CD4-positive, alpha-beta T cell treated with Interleukin-1 beta for 1 hour (primary cell): ENCODE results near the gene RXRA.
A peak's percentile ranks its signal among the peaks of the same experiment; 100 is the strongest.

Source experiments
- DNase-seq, 2 donors: peaks; one replicate each; pipeline ENCODE4 v3.0.0-alpha.2; 2020 to 2022

The RXRA gene

DNA sequence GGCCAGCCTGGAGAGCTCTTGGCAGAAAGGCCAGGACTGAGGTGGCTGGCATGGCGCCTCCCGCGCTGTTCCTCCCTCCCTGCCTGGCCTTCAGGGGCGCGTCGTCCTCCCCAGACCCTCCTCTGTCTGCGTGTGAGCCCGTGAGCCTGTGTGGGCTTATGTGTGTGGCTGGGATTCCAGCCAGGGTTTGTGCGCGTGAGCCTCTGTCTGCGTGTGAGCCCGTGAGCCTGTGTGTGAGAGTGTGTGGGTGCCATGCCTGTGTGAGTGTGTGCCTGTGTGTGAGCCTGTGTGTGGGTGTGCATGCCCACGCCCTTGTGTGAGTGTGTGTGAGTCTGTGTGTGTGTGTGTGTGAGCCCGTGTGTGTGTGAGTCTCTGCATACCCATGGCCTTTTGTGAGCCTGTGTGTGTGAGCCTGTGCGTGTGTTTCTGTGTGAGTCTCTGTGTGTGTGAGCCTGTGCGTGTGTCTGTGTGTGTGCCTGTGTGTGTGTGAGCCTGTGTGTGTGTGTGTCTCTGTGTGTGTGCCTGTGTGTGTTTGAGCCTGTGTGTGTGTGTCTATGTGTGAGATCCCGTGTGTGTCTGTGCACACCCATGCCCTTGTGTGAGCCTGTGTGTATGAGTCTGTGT is 13.0 kb downstream of the RXRA start:
- DNase-seq: no peak

DNA sequence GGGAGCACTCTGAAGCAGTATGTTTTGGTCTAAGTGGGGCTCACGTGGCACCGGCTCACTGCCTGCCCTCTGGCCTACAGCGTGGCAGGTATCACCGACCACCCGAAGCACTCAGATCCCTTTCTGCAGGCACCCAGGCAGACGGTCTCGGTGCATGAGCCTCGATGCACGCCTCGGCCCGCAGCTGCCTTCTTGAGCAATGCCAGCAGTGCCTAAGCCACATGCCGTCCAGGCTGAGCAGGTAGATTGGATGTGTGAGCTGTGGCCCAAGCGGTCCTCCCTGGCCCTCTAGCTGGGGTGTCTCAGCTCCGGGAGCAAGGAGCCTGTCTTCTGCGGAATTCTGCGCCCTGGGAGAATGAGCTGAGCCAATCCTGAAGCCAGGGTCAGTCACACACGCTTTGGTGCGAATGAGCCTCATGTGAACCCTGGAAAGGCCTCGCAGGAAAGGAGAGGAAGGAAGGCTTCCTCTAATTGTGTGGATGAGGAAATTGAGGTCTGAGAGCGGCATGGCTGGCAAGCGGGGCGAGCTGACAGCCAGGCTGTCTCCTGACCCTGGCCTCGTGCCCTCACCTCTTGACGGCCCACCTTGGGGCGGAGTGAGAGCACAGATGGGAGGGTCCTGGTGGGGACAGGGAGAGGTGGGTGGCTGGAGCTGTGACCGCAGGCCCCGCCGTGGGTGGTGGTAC is 14.4 kb downstream of the RXRA start:
- peak in 1 of 2 donors; percentile 12 for DNase-seq

DNA sequence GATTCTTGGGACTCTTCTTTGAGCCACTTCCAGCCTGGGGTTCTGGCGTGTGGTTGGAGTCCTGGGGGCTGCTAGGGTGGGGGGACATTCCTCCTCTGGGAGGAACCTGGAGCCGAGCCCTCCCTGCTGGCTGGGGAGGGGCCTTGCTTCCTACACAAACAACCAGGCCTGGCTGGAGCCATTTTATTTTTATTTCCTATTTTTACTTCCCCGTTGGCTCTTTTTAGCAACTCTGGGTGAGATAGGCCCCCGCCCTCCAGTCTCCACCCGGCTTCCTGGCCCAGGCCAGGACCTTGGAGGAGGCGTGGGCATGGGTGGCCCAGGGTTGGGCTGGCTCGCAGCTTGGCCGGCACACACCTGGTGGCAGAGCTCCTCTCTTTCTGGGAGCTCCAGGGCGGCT is 15.1 kb downstream of the RXRA start:
- peak in 1 of 2 donors; percentile 32 for DNase-seq

DNA sequence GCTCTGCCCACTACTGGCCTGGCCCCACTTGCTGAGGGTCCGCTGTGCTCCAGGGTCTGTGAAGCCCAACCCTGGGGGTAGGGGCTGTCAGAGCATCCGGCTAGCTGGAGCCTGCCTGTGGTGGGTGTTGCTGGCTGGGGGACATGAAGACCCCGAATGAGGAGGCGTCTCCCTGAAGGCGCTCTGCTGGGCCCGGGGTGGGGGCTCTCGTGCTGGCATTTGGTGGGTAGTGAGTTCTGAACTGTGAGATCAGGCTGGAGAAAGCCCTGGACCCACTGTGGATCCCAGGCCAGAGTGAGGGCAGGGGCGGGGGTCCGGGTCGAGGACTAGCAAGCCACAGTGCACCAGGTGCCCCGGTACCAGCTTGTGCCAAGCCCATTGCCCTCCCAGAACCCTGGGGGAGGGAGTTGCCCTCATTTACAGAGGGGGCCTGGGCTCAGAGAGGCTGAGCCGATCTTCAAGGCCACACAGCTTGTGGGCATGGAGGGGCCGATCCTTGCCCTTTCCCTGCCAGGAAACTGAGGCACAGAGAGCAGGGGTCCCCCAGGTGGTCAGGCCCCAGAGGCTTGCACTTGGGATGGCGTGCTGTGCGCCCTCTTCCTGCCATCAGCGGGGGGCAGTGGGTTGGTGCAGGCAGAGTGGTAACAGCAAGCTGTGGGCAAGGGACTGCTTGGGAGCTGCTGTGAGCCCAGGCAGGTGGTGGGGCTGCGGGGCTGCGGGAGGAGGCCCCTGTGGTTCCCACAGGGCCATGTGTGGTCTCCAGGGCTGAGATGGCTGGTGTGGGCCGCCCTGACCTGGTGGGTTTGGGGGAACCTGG is 15.9 kb downstream of the RXRA start:
- DNase-seq: no peak

DNA sequence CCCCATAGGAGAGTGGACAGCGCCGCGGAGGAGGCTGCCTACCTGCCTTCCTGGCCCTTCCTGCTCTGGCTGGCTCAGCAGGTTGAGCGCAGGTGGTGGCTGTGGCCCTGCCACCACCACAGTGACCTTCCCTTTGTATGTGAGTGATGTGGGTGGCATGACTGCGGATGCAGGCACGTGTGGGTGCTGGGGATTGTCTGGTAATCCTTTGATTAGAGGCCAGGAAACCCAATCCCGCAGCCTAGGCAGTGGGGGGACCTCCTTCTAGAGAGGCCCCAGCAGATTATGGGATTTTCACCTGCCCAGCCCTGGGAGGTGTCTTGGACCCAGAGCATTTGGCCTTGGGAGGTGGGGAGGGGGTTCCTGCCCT is 16.5 kb downstream of the RXRA start:
- no peak for DNase-seq

DNA sequence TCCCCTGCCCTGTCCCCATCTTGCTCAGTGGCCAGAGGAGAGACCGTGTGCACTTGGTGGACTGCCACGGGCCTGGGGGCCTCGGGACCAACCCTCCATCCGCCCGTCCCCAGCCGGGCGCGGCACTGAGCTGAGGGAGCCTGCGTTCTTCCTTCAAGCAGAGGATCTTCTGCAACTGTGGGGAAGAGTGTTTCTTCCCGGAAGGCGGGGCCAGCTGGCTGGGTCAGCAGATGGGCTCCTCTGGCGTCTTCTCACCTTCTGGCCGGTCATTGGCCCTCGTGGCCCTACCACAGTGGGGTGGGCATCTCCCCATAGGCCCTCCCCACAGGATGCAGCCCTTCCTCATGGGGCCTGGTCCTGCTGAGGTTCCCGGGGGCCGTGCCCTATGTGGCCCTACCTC is 17.4 kb downstream of the RXRA start:
- peak in 1 of 2 donors; percentile 11 for DNase-seq

DNA sequence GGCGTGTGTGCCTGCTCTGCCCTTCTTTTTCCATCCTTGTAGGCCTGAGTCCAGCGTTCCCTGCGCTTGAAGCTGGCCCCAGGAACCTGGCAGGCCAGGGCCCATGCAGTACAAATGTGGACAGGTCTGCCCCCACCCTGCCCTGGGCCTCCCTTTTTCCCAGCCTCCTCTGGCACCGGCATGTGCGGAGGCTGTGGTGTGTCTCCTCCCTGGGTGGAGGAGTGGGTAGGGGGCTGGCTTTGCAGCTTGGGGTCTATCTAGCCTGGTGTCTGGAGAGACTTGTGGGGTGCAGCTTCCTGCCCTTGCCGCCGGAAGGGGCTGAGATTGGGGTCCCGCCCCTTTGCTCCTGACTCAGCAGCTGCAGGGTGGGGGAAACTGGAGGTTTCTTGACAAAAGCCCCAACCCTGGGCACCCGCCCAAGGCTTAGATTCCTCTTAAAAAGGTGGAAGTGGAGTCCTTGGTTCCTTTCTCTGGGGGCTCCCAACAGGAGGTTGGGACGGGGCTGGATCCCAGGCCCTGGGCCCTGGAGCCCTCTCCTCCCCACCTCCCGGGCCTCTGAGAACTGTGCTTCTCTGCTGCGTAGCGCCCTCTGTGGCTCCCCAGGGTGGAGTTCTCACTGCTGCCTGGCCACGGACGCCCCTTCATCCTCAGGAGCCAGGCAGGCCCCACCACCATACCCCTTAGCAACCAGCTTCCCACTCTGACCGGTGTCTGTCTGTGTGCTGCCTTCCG is 18.0 kb downstream of the RXRA start:
- DNase-seq: peak; percentile 17 to 39

DNA sequence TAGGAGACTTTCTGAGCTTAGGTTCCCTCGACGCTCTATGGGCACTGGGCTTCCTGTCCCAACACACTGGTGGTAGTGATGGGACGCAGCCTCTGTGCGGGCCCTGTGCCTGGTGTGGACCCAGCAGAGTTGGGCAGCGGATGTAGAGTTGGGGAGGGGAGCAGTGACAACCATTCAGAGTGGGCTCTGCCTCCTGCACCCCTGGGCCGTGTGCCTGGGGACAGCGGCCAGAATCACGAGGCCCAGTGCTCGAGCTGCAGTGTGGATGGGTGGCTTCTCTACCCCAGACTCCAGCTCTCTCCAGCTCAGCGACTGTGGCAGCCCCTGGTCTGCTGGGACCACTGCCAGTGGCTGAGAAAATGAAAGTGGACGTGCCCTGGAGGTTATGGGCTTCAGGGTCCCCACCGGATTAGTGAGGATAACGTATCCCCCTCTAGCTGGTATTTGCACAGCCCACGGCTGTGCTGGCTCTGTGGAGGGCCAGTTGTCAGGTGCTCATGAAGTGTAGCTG is 18.6 kb downstream of the RXRA start:
- DNase-seq: no peak

DNA sequence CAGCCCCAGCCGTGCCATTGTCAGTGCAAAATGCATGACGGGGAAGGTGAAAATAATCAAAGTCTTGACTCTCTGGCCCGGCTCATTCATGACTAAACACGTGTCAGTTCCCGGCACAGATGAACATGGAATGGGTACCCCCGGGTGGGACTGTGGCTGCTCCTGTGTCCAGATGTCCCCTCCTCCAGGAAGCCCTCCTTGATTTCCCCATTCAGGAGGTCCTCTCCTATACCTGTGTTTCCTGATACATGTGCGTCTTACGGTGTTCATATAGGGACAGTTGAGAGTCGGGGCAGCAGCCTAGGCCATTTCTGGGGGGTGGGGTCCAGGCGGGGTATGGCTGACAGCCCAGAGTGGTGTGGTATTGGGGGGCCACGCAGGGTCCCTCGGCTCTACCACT is 19.5 kb downstream of the RXRA start:
- no peak for DNase-seq

DNA sequence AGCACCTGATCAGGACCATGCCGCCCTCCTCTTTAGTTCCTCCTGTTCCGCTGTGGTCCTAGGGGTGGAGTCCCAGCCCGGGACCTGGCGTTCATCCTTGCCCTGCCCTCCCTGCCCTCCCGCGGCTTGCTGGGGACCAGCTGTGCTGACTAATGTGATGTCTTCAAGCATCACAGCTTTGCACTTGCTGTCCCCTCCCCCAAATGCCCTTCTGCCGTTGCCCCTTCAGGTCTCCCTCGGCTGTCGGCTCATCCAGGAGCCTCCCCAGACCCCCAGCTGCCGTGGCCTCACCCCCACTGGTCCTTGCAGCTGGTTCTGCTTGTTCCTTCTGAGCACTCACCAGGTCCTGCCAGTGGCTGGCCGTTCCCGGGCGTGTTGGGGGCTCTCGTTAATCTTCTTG is 19.9 kb downstream of the RXRA start:
- DNase-seq: peak in 1 of 2 donors; percentile 28

DNA sequence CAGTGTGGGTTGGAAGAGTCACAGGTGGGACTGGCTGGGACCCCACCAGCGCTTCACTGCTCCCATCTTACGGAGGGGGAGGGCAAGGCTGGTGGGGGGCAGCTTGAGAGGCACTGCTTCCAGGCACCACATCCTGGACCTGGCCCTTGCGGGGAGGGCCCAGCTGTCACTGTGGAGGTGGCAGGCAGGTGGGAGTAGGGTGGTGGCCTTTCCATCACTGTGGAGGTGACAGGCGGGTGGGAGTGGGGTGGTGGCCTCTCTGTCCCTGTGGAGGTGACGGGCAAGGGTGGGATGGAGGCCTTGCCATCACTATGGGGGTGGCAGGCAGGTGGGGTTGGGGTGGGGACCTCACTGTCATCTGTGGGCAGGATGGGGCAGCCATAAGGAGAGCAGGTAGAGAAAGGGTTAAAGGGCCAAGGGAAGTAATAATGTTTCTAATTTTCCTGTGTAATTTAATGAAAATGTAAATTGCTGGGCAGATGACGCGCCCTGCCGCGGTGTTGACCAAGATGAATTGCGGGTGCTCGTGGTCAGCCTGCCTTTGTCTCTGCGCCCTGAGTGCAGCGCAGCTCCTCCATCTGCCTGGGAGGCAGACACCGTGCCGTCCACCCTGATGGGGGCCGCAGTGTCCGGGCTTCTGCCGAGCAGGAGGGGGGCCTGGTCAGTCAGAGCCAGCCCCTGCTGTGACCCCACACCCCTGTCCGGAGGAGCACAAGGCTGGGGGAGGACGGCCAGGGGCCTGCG is 20.8 kb downstream of the RXRA start:
- no peak for DNase-seq

DNA sequence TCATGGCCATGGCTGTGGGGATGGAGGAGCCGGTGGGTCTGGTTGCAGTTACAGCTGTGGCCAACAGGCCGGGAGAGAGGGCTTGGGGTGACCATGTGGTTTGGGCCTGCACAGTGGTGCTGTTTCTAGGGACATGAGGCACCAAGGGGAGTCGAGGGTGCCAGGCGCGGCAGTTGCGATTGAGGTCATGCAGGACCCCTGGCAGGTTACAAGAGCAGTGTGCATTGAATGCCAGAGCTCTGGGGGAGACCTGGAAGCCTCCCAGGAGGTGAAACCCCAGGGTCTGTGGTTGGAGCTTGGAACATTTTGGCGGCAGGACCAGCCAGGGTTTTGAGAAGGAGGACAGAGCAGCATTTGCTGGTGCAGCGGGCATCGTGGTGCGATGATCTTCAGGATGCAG is 21.7 kb downstream of the RXRA start:
- DNase-seq: no peak

DNA sequence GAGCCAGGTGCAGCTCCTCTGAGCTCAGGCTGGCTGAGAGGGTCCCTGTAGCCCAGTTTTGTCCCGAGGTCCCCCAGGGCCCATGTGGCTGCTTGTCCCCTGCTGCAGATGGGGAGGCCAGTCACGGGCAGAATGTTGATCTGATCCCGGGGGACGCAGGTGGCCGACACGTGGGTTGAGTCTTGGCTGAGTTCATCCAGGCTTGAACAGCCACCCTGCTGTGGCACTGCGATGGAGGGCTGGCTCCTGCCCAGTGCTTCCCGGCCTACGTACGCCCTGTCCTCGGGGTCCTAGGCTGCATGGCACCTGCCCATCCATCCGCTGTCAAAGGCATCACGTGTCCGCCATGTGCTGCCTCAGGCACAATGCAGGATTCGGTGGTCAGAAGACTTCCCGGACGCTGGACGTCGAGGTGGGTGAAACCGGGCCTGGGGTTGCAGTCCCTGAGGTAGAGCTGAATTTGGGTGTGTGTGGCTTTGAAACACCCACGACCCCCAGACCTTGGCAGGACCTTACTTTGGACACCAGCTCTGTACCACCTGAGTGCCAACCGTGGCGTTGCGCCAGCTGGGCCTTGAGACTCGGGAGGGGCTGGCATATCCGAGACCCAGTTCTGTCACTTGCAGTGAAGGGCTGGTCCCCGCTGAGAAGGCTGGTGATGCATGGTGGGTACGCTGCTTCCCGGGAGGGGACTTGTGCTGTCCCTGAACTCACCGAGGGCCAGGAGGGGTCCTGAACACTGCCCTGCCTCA is 22.3 kb downstream of the RXRA start:
- DNase-seq: no peak

DNA sequence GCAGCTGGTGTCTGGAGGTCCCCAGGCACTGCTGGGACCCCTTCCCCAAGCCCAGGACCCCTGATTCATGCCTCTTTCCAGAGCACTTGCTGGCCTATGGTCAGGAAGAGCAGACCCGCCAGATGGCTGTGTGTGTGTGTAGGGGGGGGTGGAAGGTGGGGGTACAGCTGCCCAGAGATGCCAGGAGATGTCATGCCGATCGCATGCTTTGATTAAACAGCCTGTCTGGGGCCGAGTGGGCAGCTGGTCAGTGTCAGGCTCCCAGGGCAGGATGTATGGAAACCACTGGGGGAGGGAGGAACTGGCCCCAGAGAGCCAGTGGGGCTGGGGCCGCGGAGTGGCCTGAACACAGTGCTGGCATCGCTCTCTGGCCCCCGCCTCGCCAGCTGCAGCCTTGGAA is 23.7 kb downstream of the RXRA start:
- no peak for DNase-seq

DNA sequence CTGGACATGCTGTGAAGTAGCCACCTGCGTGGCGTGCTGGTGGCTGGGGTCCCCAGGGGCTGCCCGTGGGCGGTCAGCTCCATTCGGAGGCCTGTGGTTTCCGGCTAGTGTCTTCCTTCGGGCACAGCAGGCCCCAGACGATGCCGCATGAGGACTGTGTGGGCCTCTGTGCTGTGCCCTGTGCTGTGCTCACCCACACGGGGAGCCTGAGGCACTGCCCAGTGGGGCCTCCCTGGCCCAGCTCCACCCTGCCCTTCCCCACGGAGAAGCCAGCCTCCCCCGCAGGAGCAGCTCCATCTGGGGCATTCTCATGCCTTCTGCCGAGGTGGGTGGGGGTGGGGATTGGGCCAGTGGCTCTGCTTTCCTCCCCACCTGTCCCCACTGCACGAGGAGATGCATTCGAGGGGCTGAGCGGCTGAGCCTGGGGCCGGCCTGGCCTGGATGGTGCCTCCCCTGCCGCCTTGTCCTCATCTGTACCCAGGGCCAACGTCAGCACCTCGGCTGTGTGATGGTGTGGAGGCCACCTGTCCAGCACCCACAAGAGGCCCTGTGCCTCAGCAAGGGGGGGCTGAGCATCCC is 24.2 kb downstream of the RXRA start:
- DNase-seq: no peak

DNA sequence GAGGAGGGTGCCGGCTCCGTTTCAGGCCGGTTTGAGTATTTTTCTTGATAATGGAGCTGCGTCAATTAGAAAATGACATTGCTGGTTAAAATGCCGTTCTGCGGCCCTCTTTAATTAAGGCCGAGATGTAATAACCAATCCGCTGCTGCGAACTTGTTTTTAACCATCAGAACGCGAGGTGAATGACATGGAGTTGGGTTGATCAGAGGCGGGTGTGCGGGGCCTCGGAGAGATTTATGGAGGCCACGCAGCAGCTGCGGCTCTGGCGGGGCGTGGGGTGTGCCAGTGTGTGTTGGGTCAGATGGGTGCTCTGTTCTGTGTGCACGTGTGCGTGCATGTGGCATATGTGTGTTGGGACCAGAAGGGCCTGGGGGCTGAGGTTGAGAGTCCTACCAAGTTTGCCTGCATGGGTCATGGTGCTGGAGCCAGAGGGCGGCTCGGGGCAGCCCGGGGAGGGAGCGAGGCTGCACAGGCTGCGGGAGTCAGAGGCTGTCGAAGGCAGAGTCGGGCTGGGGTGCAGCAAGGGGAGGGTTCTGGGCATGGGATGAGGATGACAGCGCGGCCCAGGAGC is 25.4 kb downstream of the RXRA start:
- DNase-seq: no peak

DNA sequence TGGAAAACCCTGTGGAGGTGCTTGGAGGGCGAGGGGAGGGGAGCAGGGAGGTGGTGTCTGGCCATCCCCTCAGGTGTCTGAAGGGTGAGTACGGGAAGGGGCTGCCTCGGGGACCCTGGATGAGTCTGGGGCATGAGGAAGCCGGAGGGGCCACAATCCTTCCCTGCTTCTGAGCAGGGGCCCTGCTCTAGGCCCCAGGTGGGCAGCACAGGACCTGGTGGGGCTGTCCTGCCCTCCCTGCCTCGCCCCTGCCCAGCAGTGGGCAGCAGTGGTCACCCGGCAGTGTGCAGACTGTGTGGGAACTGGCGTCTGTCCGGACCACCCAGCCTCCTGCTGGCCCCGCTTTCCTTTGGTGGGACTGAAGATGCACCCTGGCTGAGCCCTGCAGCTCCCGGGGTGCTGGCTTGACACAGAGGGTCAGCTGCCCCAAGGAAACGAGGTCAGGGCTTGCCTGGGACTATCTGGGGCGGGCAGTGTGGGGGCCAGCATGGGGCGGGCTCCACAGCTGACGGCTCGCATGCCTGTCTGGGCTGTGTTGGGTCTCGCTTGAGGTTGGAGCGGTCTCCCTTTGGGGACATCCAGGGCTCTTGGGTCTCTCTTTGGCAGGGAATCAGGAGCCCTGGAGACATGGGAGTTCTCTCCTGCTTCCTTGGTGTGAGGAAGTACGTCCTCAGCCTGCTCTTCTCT is 26.1 kb downstream of the RXRA start:
- no peak for DNase-seq

DNA sequence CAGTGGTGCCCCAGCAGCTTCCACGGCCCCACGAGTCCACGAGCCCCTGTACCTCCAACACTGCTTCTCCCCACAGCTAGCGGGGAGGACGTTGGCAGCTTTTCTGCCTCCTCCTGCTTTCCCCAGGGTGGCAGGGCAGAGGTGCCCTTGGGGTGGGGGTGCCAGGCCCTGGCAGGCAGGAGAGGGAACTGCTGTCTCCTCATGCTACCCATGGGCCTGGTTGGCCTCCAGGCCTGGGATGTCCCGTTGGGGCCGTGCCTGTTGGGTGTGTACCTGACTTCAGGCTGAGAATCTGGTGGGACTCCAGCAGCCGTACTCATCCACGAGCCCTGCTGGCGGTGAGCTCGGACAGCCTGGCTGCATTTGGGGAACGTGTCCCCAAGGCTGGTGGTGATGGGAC is 27.3 kb downstream of the RXRA start:
- no peak for DNase-seq

DNA sequence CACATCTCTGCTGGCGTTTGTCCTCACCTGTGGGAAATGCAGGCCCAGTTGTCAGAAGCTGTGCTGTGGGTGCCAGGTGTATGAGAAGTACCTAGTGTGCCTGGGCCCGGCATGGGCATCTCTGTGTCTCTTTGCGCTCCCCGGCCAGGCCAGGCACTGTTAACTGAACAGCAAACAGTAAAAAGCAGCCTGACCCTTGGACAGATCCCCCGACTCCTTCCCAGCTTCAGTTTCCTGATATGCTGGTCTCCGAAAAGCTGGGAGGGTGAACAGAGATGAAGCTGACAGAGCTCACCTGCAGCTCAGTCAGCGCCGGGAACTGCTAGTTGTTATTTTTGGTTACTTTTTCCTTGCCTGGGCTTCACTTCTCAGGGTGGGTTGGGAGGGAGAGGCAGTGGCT is 28.9 kb downstream of the RXRA start:
- DNase-seq: no peak

DNA sequence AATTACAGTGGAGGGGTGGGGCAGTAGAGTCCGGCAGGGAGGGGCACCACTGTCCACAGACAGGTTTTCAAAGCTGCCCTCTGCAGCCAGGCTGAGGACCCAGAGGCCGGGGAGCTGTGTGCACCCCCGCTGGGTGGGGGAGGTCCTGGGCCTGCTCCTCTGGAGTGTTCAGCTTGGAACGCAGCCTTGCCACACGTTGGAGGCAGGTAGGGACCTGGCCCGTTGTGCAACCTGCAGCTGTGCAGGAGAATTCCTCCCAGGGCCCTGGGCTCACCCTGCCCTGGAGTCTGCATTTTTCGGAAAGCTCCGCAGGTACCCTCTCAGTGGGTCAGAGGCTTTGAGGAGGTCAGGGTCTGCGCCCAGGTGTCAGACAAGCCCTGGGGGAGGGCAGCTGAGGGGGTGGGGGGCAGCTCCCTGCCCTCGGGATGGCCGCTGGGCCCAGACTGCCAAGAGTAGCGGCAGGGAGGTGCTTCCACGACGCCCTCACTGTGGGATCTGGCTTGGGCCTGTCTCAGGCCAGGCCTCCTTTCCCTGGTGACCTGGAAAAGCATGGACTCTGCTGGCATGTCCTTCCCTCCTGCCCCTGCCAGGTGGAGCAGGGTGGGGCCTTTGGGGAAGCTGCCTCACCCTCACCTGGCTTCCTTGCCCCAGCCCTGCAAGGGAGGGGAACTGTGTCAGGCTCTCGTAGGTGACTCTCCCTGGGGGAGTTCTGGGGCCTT is 29.5 kb downstream of the RXRA start:
- DNase-seq: no peak
